ENCODE data around the gene COX19.

COX19 gene

DNA sequence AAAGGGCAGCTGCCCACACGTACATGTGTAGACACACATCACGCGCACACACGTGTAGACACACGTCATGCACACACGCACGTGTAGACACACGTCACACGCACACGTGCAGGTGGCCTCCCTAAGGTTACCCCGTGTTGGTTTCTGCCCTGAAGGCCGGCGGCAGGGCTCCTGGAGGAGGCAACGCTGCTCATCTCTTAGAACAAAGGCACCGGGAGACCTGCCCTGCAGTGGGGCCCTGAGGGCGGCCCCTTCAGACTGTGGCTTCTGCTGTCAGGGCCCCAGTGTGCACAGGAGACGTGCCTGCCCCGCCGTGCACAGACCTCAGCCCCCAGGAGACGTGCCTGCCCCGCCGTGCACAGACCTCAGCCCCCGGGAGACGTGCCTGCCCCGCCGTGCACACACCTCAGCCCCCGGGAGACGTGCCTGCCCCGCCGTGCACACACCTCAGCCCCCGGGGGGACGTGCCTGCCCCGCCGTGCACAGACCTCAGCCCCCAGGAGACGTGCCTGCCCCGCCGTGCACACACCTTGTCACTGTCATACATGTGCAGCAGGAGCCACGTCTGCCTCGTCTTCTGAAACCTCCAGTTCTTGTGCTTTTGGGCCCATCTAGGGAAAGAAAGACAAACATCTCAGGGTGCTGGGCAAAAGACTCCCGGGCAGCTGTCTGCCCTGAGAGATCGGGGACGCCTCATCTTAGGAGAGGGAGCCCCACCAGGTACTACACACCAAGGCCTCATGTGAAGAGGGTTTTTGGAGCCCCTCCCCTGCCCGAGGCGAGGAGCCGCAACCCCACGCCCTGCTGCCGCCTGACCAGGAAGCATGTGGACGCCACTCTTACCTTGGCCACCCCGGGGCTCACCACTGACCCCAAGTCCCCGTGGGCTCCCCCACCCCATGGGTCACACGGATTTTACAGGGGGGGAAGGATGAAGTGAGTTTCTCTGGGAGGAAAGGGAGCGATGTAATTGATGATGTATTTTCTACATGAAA, 24.9 kb upstream of the COX19 start:
- H3K27ac ChIP-seq, result no peak overlapping the region
- no peaks in the 10 kb centered on the region for H3K4me1 ChIP-seq (ENCODE audit: control insufficient read depth in 1 of 2, insufficient read depth in 1 of 2, low read depth in 1 of 2, low read length in 1 of 2)
- TF ChIP-seq, protein P1, sequence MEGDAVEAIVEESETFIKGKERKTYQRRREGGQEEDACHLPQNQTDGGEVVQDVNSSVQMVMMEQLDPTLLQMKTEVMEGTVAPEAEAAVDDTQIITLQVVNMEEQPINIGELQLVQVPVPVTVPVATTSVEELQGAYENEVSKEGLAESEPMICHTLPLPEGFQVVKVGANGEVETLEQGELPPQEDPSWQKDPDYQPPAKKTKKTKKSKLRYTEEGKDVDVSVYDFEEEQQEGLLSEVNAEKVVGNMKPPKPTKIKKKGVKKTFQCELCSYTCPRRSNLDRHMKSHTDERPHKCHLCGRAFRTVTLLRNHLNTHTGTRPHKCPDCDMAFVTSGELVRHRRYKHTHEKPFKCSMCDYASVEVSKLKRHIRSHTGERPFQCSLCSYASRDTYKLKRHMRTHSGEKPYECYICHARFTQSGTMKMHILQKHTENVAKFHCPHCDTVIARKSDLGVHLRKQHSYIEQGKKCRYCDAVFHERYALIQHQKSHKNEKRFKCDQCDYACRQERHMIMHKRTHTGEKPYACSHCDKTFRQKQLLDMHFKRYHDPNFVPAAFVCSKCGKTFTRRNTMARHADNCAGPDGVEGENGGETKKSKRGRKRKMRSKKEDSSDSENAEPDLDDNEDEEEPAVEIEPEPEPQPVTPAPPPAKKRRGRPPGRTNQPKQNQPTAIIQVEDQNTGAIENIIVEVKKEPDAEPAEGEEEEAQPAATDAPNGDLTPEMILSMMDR (IDR thresholded peaks at IDR 0.05), result no peak
- H3K36me3 ChIP-seq, result no peaks in the 10 kb centered on the region
- H3K4me3 ChIP-seq (ENCODE audit: low read depth in 1 of 2, low read length in 1 of 2), result no peak overlapping the region
- H3K9me3 ChIP-seq, result no peaks in the 10 kb centered on the region
- no peaks in the 10 kb centered on the region for H3K27me3 ChIP-seq

- H3K27ac ChIP-seq, result no peak overlapping the region
- no peaks in the 10 kb centered on the region for H3K27me3 ChIP-seq
- H3K36me3 ChIP-seq, result no peaks in the 10 kb centered on the region
- no peaks in the 10 kb centered on the region for H3K9me3 ChIP-seq
- no peaks in the 10 kb centered on the region for H3K4me1 ChIP-seq (ENCODE audit: control insufficient read depth in 1 of 2, insufficient read depth in 1 of 2, low read depth in 1 of 2, low read length in 1 of 2)
- no peak overlapping the region for H3K4me3 ChIP-seq (ENCODE audit: low read depth in 1 of 2, low read length in 1 of 2)
- TF ChIP-seq, protein P1 (IDR thresholded peaks at IDR 0.05), result no peak
Measured at GRCh38 chr7:999149-999879, 24.0 kb upstream of the COX19 start.

GRCh38 chr7:997404-998395, 22.4 kb upstream of the COX19 start:
- no peak overlapping the region for H3K4me3 ChIP-seq (ENCODE audit: low read depth in 1 of 2, low read length in 1 of 2)
- peaks cover 7% of the 10 kb centered on the region for H3K27me3 ChIP-seq
- H3K36me3 ChIP-seq, result no peaks in the 10 kb centered on the region
- no peaks in the 10 kb centered on the region for H3K9me3 ChIP-seq
- H3K4me1 ChIP-seq (ENCODE audit: control insufficient read depth in 1 of 2, insufficient read depth in 1 of 2, low read depth in 1 of 2, low read length in 1 of 2), result no peaks in the 10 kb centered on the region
- TF ChIP-seq, protein P1 (IDR thresholded peaks at IDR 0.05), result no peak
- no peak overlapping the region for H3K27ac ChIP-seq

DNA sequence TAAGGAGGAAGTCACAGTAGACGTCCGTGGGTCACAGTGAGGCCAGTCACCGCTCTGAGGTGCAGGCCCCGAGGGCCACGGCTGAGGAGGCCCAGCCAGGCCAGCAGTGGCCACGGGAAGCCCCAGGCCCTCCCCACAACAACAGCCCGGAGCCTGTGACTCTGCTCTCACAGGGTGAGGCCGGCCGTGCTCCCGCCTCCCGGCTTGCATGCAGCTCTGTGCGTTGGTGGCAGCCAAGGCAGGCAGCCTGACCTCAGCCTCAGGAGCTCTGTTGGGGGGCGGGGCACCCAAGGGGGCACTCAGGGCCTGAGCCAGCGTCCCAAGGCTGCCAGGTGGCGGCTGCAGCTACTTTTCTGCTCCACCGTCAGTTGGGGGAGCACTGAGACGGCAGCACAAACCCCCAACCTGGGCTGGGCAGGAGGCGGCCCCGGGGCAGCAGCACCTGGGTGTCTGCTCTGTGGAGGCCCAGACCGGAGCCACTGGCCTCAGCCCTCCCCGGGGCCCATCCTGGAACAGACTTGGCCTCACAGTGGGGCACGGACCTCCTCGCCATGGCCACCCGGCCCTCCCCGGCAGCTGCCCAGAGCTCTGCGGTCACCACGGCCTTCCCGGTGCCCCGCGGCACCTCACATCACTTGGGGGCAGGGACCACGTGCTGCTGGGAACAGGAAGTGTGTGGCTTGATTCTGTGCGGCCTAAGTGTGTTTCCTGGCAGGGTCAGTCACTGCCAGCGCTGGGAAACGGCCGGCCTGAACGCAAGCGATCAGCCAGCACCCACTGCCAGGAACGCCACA, 20.9 kb upstream of the COX19 start:
- TF ChIP-seq, protein P1 (IDR thresholded peaks at IDR 0.05), result no peak
- no peaks in the 10 kb centered on the region for H3K36me3 ChIP-seq
- no peak overlapping the region for H3K4me3 ChIP-seq (ENCODE audit: low read depth in 1 of 2, low read length in 1 of 2)
- no peaks in the 10 kb centered on the region for H3K9me3 ChIP-seq
- H3K4me1 ChIP-seq (ENCODE audit: control insufficient read depth in 1 of 2, insufficient read depth in 1 of 2, low read depth in 1 of 2, low read length in 1 of 2), result no peaks in the 10 kb centered on the region
- no peak overlapping the region for H3K27ac ChIP-seq
- H3K27me3 ChIP-seq, result peaks cover 7% of the 10 kb centered on the region
